SHP77 (cell line): ENCODE results near the gene NAB2.
"Not testable (repeated sequence)": the region's sequence is repeated elsewhere in the genome, so short reads cannot be mapped to it uniquely, and the experiment has no call there.

Source experiments
- DNase-seq, 2 experiments: peaks; one replicate each; lab custom pipeline; 2025; lab: John Stamatoyannopoulos, UW

NAB2 gene

DNA sequence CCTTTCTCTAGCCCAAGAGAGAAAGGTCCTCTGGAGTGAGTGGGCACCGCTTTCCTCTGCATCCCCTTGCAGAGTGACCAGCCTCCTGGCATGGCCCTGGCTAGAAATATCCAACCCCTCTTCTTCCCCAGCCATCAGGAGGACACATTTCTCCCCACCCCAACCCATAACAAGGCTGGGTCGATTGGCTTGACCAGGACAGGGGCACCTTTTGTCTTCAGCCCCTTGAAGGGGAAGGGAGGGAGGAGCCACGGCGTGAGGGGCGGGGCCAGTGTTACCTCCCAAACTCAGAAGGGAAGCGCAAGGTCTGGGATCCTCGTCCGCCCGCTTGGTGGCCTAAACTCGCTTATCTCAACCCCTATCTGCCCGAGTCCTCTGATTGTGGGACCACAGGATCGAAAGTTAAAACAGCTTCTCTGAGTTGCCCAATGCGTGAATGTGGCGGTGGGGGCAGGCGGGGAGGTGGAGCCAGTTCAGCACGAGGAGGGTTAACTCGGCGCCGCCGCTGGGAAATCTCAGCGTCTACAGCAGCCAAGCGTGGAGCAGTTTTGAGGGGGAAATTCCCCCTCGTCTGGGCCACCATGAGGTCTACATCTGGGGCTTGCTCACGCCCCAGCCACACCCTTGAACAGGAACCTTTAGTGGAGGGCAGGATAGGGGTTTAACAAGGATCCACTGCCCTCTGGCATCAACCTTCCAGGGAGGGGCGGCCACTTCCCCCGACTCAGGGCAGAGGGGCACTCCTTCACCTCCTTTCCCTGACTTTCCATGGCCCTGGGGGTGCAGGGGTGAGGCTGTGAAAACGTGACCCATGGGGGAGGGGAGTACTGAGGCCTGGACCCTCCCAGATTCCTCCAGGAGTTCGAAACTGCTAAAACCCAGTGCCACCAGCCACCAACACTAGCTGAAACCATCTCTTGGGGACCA, 21.5 kb downstream of the NAB2 start:
- no peak for DNase-seq

DNA sequence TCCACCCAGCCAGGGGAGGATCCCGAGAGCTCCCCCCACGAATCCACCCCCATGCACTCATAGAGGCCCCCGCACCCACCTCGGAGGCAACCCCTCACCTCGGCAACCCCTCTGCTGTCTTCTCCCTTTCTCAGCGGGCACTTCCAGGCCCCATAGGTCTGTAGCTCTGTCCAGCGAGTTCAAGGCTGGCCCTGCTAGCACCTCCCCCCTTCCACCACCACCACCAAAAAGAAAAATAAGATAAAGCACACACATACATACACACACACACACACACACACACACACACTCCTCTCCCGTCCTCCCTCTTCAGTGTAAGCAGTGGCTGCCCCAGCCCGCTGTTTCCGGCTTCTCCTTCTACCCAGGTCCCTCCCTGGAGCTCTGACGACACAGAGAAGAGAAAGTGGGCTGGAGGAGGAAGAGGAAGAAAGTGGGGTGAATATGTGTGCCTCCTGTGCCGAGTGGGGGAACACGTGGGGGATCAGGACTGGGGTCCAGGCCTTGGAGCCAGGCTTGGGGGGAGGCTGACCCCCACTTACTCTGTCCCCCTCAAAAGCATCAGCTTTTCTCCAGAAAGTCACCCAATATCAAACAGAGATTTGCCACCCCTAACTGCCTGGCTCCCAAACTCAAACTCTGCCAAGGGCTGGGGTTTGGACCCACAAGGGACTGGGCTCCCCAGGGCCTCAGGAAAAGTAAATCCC, 22.3 kb downstream of the NAB2 start, which contains the start of gene STAT6:
Gene STAT6 (minus strand): TSS at position 332 of the 704 bp plus-strand sequence. CDS start 3,084 bp downstream, outside the sequence.
- no peak for DNase-seq

DNA sequence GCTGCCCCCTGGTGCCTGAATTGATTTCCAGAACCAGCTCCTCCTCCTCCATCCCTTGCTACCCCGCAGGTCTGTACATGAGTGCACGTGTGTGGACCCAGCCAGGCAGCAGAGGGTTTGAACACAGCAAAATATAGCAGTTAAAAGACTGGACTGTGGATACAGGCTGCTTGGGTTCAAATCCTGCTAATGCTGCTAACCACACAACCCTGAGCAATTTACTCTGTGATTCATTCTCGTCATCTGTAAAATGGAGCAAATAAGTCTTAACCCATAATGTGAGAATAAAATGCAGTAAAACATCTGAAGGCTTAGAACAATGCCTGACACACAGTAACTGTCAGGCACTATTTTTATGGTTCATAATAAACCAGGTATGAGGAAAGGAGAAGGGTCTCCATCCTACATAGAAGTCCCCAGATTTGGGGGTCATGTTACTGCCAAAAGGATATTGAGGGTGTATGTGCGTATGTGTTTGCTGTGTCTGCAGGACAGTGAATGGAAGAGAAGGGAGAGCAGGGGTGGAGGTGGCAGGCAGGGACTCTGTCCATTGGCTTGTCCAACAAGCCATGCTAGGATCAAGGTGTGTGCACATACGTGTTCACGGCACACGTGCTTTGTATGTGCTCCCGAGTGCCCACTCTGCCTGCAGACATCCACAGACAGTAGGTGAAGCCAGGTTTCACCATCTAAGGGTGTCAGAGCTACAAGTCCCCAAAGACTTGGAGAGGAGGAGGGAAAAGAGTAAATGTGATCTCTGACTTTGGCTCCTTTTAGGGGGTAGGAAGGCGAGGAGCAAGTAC, 23.8 kb downstream of the NAB2 start:
- peak; percentile 78 to 81 for DNase-seq

DNA sequence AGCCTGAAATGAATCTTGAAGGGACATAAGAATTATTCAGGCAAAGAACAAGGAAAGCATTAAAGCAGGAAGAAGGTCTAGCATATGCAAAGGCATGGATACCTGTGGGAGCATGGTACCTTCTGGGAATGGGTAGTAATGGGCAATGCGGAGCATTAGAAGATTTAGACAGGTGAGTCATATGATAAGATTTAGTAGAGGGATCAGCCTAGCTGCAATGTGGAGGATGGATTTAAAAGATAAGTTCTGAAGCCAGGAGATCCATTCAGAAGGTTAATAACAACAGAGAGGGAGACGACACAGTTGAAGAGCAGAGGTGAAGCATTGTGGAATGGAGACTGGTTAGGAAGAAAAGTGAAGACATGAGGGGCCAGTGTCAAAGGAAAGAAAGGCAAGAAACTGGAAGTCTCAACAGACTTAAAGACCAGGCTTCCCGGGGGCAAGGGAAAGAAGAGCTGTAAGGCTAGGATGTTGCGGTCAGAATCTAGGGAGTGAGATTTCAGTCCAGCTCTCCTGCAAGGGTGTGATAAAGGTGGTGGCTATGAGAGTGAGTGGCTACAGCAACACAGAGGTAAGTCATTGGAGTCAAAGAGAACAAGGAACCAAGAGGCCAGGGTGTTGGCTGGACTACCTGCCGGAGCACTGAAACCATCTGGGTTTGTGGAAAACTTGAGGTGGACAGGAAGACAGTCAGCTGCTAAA, 27.8 kb downstream of the NAB2 start:
- no peak for DNase-seq

DNA sequence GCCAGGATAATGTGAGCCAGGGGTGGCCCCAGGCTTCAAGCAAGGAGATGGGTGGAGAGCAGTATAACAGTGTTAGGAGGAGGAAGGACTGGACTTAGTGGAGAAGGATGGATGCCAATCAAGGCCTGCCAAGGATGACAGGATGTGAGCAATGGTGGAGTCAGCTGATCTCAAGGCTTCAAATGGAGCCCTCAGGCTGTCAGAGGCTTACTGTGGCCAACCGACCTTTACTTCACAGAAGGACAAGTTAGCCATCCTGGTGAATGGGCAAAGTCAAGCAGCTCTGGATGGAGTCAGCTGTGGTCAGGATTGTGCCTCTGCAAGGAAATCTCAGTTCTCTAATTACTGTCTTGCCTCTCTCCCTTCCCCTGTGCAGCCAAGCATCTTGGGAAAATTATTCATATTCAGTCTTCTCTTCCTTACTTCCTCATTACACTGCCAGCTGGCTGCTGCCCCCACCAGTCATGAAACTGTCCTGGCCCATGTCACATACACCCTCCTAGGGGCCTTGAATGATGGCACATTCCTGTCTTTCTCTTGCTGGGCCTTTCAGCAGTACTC, 29.9 kb downstream of the NAB2 start:
- no peak for DNase-seq

DNA sequence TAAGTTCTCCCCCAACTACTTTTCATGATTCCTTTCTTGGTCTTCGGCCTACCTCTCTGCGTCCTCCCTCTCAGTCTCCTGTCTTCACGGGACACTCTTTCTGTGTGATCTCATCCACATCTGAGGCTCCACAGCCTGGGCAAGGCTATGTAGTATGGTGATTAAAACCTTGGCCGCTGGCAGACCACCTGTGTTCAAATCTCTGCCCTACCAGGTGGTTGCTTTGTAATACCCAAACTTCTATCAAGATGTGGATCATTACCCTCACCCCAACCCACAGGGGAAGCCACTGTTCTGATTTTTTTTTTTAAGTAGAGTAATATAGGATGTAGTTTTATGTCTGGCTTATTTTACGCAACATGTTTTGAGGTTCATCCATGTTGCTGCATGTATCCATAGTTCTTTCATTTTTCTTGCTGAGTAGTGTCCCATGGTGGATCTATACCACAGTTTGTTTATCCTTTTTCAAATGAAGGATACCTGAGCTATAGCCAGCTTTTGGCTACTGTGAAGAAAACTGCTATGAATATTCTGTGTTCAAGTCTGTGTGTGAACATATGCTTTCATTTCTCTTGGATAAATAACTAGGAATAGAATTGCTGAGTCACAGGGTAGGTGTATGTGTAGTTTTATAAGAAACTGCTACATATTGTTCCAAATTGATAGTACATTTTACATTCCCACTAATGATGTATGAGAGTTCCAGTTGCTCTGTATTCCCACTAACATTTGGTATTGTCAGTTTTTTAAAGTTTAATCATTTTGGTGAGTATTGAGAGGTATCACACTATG, 30.6 kb downstream of the NAB2 start:
- DNase-seq = no peak

DNA sequence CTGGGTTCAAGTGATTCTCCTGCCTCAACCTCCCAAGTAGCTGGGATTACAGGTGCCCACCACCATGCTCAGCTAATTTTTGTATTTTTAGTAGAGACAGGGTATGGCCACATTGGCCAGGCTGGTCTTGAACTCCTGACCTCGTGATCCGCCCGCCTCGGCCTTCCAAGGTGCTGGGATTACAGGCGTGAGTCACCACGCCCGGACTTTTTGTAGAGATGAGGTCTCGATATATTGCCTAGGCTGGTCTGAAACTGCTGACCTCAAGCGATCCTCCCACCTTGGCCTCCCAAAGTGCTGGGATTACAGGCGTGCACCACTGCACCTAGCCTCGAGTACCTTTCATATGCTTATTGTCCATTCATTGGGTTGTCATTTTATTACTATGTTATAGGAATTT, 31.8 kb downstream of the NAB2 start:
- DNase-seq = not testable (repeated sequence)

DNA sequence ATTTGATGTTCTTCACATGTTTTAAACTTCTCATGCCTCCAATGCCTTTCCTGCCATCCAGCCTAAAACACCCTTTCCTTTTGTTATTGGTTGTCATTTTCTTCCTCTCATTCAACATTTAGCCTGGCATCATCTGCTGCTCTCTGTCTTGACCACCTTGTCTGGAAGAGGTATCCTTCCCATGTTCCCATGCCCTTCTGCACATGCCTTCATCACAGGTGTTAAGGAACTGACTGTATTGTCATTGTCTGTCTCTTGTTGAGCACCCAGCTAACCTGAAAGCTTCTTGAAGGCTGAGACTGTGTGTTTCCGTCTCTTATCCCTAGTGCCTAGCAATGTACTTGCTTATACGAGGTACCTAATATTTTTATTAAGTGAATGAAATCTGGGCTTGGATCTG, 34.9 kb downstream of the NAB2 start:
- DNase-seq = no peak

DNA sequence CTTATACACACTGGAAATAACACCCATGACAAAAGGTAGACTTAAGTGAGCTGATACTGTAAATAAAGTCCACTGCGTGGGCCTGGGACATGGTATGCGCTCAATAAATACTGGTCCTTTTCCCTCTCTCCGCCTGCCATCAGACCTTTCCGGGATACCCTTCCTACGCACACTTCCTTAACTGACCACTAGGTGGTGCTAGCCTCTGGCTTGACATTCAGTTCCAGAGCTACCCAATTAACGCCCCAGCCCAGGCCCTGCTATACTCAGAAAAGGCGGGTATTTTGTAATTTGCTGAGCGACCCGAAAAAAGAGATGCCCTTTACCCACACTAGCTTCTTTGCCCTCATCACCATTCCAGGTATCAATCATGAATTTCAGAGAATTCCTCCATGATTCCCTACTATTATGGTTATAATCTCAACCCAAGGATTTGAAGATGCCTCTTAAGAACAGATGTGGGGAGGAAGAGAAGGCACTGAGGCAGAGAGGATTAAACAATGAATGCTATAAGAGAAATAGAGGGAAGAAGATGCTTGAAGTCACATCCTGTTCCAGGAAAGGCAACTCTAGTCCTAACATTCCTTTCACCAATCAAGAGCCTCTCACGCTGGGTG, 35.5 kb downstream of the NAB2 start:
- DNase-seq = peak; percentile 55 to 58

DNA sequence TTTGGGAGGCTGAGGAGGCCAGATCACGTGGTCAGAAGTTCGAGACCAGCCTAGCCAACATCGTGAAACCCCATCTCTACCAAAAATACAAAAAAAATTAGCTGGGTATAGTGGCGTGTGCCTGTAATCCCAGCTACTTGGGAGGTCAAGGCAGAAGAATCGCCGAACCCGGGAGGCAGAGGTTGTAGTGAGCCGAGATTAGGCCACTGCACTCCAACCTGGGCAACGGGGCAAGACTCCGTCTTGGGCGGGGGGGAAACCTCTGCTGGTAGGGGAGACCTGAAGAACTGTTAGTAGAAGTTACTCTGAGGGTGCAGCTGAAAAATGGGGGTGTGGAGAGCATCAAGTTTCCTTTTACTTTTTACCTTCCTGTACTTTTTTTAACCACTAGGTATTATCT, 37.1 kb downstream of the NAB2 start:
- DNase-seq = no peak

DNA sequence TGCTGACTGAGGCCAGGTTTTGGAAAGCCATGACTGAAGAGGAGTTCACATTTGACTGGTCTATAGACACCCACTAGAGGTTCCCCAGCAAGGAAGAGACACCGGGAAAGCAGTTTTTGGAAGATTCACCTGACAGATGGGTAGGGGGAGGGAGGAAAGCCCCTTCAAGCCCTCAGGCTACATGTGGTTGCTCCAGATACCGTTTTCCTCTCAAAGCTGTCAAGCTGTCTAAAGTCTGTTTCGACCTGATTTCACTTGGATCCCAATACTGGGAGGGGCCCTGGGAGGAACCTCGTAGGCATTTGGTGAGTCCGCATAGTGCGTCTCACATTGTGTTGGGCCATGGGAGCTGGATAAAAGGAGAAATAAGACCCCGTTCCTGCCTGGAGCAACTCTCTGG, 37.6 kb downstream of the NAB2 start:
- no peak for DNase-seq

DNA sequence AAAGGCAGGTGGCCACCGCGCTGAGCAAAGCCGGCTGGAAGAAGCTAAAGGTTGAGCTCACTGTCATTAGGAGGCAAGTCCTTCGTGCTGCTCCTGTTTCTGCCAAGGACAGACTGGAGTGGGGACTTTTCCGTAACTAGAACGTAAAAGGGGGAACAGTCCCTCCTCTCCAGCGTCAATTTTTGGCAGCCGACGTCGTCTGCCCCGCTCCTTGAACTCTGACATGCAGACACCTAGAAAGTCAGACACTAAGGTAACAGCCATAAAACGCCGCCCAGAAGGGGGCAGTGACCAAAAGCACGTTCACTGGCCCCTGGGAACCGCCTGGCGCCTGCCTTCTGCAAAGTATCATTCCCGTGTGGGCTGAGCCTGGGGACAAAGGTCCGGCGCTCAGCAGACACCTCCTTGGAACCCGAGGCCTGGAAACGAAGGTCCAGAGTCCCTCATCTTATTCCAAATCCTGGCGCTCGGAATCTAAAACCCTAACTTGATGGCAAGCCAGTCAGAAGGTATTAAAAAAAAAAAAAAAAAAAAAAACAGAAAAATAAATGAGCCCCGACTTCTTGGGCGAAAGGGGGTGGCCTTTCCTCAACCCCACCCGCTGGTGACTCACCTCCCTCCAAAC, 38.3 kb downstream of the NAB2 start:
- DNase-seq = peak; percentile 35 to 50

DNA sequence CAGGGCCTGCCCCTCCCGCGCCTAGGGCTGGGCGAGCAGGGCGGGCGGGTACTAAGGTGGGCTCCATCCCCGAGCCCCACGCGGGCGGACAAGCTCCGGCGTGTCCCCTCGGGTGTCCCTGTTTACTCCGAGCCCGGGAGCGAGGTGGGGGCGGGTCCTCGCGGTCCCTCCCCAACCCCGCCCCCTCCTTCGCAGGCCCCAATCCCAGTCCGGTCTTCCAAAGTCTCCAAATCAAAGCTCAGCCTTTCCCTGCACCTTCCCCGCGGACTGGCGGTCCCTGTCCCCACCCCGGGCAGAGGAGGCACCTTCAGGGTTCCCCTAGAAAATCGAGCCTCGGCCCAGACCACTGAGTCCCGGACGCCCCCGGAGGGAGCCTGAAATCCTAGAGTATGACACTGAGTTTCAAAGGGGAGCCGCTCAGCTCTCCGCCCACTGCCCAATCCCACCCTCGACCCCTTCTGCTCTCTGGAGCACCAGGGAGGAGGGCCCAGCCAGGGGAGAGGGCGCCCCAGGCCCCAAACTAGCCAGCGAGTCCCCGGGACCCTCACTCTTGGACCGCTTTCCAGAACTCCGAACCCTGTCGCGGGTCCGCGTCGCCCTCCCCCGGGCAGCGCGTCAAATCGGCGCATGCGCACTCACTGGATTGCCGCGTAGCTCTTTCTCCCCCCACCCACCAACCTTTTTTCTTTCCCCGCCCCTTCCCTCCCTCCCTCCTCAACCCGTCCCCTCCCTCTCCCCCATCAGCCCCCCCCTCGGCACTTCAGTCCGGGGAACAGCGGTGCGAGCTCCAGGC, 39.0 kb downstream of the NAB2 start, which contains the start of gene LRP1:
Gene LRP1 (plus strand): TSS at position 758 of the 793 bp plus-strand sequence. CDS start 482 bp downstream, outside the sequence.
- peak; percentile 62 to 74 for DNase-seq

DNA sequence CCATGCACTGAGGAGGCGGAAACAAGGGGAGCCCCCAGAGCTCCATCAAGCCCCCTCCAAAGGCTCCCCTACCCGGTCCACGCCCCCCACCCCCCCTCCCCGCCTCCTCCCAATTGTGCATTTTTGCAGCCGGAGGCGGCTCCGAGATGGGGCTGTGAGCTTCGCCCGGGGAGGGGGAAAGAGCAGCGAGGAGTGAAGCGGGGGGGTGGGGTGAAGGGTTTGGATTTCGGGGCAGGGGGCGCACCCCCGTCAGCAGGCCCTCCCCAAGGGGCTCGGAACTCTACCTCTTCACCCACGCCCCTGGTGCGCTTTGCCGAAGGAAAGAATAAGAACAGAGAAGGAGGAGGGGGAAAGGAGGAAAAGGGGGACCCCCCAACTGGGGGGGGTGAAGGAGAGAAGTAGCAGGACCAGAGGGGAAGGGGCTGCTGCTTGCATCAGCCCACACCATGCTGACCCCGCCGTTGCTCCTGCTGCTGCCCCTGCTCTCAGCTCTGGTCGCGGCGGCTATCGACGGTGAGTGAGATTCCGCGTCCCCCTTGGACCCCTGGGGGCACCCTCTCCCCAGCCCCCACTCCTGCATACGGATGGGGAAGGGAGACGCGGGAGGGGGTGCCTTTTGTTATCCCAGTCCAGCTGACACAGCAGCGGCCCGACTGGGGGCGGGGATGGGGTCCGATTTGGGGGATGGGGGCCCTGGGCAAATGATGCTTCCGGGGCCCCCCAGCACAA, 39.8 kb downstream of the NAB2 start:
- DNase-seq = no peak

DNA sequence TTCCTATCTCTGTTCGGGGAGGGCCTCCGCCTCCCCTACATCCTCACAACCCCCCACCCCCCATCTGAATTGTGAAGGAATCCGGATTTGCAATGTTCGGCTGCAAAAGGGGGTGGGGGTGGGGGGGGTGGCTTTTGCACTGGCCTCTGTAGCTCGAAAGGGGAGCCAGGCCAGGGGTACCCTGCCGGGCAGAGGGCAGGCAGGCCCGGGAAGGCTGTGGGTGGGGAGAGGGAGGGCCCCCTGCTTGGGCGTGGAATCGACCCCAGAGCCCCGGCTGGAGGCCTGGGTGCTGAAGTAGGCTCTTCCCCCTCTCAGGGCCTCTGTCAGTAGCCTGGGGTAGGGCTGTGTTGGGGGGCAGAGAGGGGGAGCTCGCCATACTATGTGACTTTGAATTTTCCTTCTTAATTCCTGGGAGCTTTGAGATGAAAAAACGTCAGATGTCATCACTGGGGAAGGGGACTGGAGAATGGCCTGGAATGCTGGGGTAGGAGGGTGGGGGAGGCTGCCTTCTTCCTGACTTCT, 40.5 kb downstream of the NAB2 start:
- no peak for DNase-seq

DNA sequence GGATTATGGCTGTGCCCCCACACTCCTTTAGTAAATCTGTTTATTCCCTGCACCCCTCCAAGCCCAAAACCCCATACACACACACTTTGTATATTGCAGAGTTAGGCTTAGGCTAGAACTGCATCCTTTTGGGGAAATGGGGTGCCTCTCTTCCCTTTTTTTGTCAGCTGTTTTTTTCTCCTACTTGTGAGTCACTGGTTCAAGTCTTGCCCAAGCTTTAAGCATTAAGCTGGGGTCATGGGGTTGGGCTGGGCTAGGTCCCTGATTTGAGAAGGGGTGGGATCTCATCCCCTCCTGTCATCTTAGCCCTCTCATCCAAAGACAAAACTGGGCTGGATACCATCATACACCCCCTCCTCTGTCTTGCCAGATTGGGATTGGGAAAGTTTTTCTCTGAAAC, 41.0 kb downstream of the NAB2 start:
- DNase-seq = no peak

DNA sequence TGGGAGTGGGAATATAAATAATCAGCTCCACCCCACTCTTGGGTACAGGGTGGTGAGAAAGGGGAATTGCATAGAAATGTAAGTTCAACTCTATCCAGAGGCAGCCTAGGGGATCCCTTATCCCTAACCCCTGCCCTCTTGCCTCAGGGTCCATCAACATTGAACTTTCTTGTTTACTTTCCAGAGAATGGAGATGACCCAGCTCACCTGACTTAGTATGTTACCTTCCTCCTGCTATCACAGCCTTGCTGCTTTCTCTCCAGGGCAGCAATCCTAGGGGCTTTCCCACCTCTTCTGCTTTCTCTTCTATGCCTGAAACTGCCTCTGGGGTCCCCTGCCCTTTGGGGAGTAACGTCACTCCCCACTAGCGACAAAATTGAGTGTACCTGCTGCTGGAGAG, 42.0 kb downstream of the NAB2 start:
- no peak for DNase-seq
